ENCODE data around the gene TOR4A.

Gene TOR4A

GRCh38 chr9:137293094-137293481 lies 15.6 kb downstream of the TOR4A start:
- TF ChIP-seq POLR2AphosphoS5 (IDR thresholded peaks at IDR 0.05; ENCODE audit: low read depth, low read length) (no peak), TAF1 (IDR thresholded peaks at IDR 0.05; ENCODE audit: borderline replicate concordance, insufficient read depth, low read length) (no peak), FOXP2 (optimal IDR thresholded peaks at IDR 0.05; ENCODE audit: borderline replicate concordance, extremely low read depth, extremely low read length, insufficient read depth) (no peak), SIN3A (IDR thresholded peaks at IDR 0.05; ENCODE audit: borderline replicate concordance, insufficient read depth, low read length) (no peak), REST (IDR thresholded peaks at IDR 0.05; ENCODE audit: insufficient read depth in 1 of 2, low read depth in 2 of 2, low read length in 2 of 2) (no peak)

- TF ChIP-seq TAF1 (IDR thresholded peaks at IDR 0.05; ENCODE audit: borderline replicate concordance, insufficient read depth, low read length): no peak
- TF ChIP-seq POLR2AphosphoS5 (IDR thresholded peaks at IDR 0.05; ENCODE audit: low read depth, low read length): no peak
- TF ChIP-seq REST (IDR thresholded peaks at IDR 0.05; ENCODE audit: insufficient read depth in 1 of 2, low read depth in 2 of 2, low read length in 2 of 2): no peak
- TF ChIP-seq SIN3A (IDR thresholded peaks at IDR 0.05; ENCODE audit: borderline replicate concordance, insufficient read depth, low read length): no peak
Observed at GRCh38 chr9:137293482-137294090, 16.1 kb downstream of the TOR4A start.

GRCh38 chr9:137294091-137294680 lies 16.7 kb downstream of the TOR4A start:
- no peak for TF ChIP-seq REST (IDR thresholded peaks at IDR 0.05; ENCODE audit: insufficient read depth in 1 of 2, low read depth in 2 of 2, low read length in 2 of 2)
- no peak for TF ChIP-seq FOXP2 (optimal IDR thresholded peaks at IDR 0.05; ENCODE audit: borderline replicate concordance, extremely low read depth, extremely low read length, insufficient read depth)
- TF ChIP-seq TAF1 (IDR thresholded peaks at IDR 0.05; ENCODE audit: borderline replicate concordance, insufficient read depth, low read length): no peak
- no peak for TF ChIP-seq POLR2AphosphoS5 (IDR thresholded peaks at IDR 0.05; ENCODE audit: low read depth, low read length)
- no peak for TF ChIP-seq SIN3A (IDR thresholded peaks at IDR 0.05; ENCODE audit: borderline replicate concordance, insufficient read depth, low read length)

GRCh38 chr9:137294681-137295237 lies 17.2 kb downstream of the TOR4A start:
- no peak for TF ChIP-seq TAF1 (IDR thresholded peaks at IDR 0.05; ENCODE audit: borderline replicate concordance, insufficient read depth, low read length)
- no peak for TF ChIP-seq SIN3A (IDR thresholded peaks at IDR 0.05; ENCODE audit: borderline replicate concordance, insufficient read depth, low read length)
- no peak for TF ChIP-seq FOXP2 (optimal IDR thresholded peaks at IDR 0.05; ENCODE audit: borderline replicate concordance, extremely low read depth, extremely low read length, insufficient read depth)
- no peak for TF ChIP-seq POLR2AphosphoS5 (IDR thresholded peaks at IDR 0.05; ENCODE audit: low read depth, low read length)
- TF ChIP-seq REST (IDR thresholded peaks at IDR 0.05; ENCODE audit: insufficient read depth in 1 of 2, low read depth in 2 of 2, low read length in 2 of 2): no peak

Measured in PFSK-1 (cell line).